ENCODE results near the gene MRO.

Gene MRO

GRCh38 chr18:50814395-50814794, 5.4 kb downstream of the MRO start:
- H3K36me3 ChIP-seq (replicated peaks in 1 of 2; ENCODE audit: control insufficient read depth in 2 of 2, insufficient read depth in 2 of 2, low read length in 2 of 2) = no peaks in the 10 kb centered on the region
- no peak overlapping the region for H2AK5ac ChIP-seq (ENCODE audit: low read depth, low read length)
- no peak overlapping the region for H3K18ac ChIP-seq (ENCODE audit: low read length)
- H3K14ac ChIP-seq (ENCODE audit: low read length) = no peak overlapping the region
- no peaks in the 10 kb centered on the region for H3K27me3 ChIP-seq (ENCODE audit: control insufficient read depth in 3 of 3, insufficient read depth in 3 of 3, low read depth in 1 of 3, low read length in 3 of 3)
- H4K91ac ChIP-seq (ENCODE audit: low read depth, low read length, poor library complexity) = no peak overlapping the region
- H3K4me1 ChIP-seq (ENCODE audit: control insufficient read depth in 2 of 2, insufficient read depth in 1 of 2, low read depth in 1 of 2, low read length in 2 of 2) = peaks cover 2 to 9% of the 10 kb centered on the region in 2 donors
- no peak overlapping the region for H2BK15ac ChIP-seq (ENCODE audit: low read length)
- H3K4me2 ChIP-seq (ENCODE audit: insufficient read depth, low read length, poor library complexity, severe bottlenecking) = no peak overlapping the region
- no peak overlapping the region for H2BK12ac ChIP-seq (ENCODE audit: low read length)
- no peak overlapping the region for H2AFZ ChIP-seq (ENCODE audit: low read length)
- no peak overlapping the region for H3K4ac ChIP-seq (ENCODE audit: low read length)
- H3K27ac ChIP-seq (replicated peaks; ENCODE audit: low read length) = no peak overlapping the region
- no peak overlapping the region for H2BK120ac ChIP-seq (ENCODE audit: low read depth, low read length)
- no peak overlapping the region for H2BK5ac ChIP-seq (ENCODE audit: low read length)
- no peak for DNase-seq (ENCODE audit: low spot score)
- no peaks in the 10 kb centered on the region for H3K9me3 ChIP-seq (replicated peaks in 1 of 2; ENCODE audit: control insufficient read depth in 2 of 2, insufficient read depth in 1 of 2, low read depth in 1 of 2, low read length in 2 of 2)
- H3K4me3 ChIP-seq (ENCODE audit: low read length in 2 of 2) = no peak overlapping the region
- H3K79me1 ChIP-seq (ENCODE audit: low read depth, low read length) = no peaks in the 10 kb centered on the region
- H3K23ac ChIP-seq (ENCODE audit: low read depth, low read length, poor library complexity) = no peak overlapping the region
- H4K8ac ChIP-seq (ENCODE audit: low read depth, low read length) = no peak overlapping the region
- WGBS, 2 donors (ENCODE audit: extremely low coverage in 2 of 2, insufficient read length in 2 of 2, insufficient replicate concordance in 1 of 2) = no CpG with 5 or more reads among the region's 7 CpGs
- H3K9ac ChIP-seq (ENCODE audit: low read depth, low read length, poor library complexity) = no peak overlapping the region

- Histone ChIP-seq H2BK5ac (ENCODE audit: low read length) (no peak overlapping the region), H4K91ac (ENCODE audit: low read depth, low read length, poor library complexity) (no peak overlapping the region), H2BK15ac (ENCODE audit: low read length) (no peak overlapping the region), H3K9ac (ENCODE audit: low read depth, low read length, poor library complexity) (no peak overlapping the region), H3K79me1 (ENCODE audit: low read depth, low read length) (no peaks in the 10 kb centered on the region), H2AFZ (ENCODE audit: low read length) (no peak overlapping the region), H3K4me1 (ENCODE audit: control insufficient read depth in 2 of 2, insufficient read depth in 1 of 2, low read depth in 1 of 2, low read length in 2 of 2) (peaks cover 0 to 6% of the 10 kb centered on the region in 2 donors), H3K4ac (ENCODE audit: low read length) (no peak overlapping the region), H3K14ac (ENCODE audit: low read length) (no peak overlapping the region), H3K36me3 (replicated peaks in 1 of 2; ENCODE audit: control insufficient read depth in 2 of 2, insufficient read depth in 2 of 2, low read length in 2 of 2) (no peaks in the 10 kb centered on the region), H3K9me3 (replicated peaks in 1 of 2; ENCODE audit: control insufficient read depth in 2 of 2, insufficient read depth in 1 of 2, low read depth in 1 of 2, low read length in 2 of 2) (no peaks in the 10 kb centered on the region), H3K27me3 (ENCODE audit: control insufficient read depth in 3 of 3, insufficient read depth in 3 of 3, low read depth in 1 of 3, low read length in 3 of 3) (no peaks in the 10 kb centered on the region), H3K4me2 (ENCODE audit: insufficient read depth, low read length, poor library complexity, severe bottlenecking) (no peak overlapping the region), H4K8ac (ENCODE audit: low read depth, low read length) (no peak overlapping the region), H3K23ac (ENCODE audit: low read depth, low read length, poor library complexity) (no peak overlapping the region), H3K27ac (replicated peaks; ENCODE audit: low read length) (no peak overlapping the region), H3K18ac (ENCODE audit: low read length) (no peak overlapping the region), H2AK5ac (ENCODE audit: low read depth, low read length) (no peak overlapping the region), H2BK12ac (ENCODE audit: low read length) (no peak overlapping the region), H2BK120ac (ENCODE audit: low read depth, low read length) (no peak overlapping the region), H3K4me3 (ENCODE audit: low read length in 2 of 2) (no peak overlapping the region)
- no CpG with 5 or more reads among the region's 2 CpGs for WGBS, 2 donors (ENCODE audit: extremely low coverage in 2 of 2, insufficient read length in 2 of 2, insufficient replicate concordance in 1 of 2)
- DNase-seq (ENCODE audit: low spot score) = no peak
Measured at GRCh38 chr18:50813353-50813752, 6.5 kb downstream of the MRO start.

- DNase-seq (ENCODE audit: low spot score) = no peak
Measured at GRCh38 chr18:50812834-50813233, 7.0 kb downstream of the MRO start.

GRCh38 chr18:50807176-50807575, 12.6 kb downstream of the MRO start:
- Histone ChIP-seq H3K18ac (ENCODE audit: low read length) (no peak overlapping the region), H3K79me1 (ENCODE audit: low read depth, low read length) (no peaks in the 10 kb centered on the region), H3K14ac (ENCODE audit: low read length) (no peak overlapping the region), H2BK120ac (ENCODE audit: low read depth, low read length) (no peak overlapping the region), H3K4ac (ENCODE audit: low read length) (no peak overlapping the region), H2BK15ac (ENCODE audit: low read length) (no peak overlapping the region), H4K91ac (ENCODE audit: low read depth, low read length, poor library complexity) (no peak overlapping the region), H2AFZ (ENCODE audit: low read length) (no peak overlapping the region), H3K23ac (ENCODE audit: low read depth, low read length, poor library complexity) (no peak overlapping the region), H3K9ac (ENCODE audit: low read depth, low read length, poor library complexity) (no peak overlapping the region), H3K27ac (replicated peaks; ENCODE audit: low read length) (no peak overlapping the region), H3K36me3 (replicated peaks in 1 of 2; ENCODE audit: control insufficient read depth in 2 of 2, insufficient read depth in 2 of 2, low read length in 2 of 2) (no peaks in the 10 kb centered on the region), H3K4me2 (ENCODE audit: insufficient read depth, low read length, poor library complexity, severe bottlenecking) (no peak overlapping the region), H2AK5ac (ENCODE audit: low read depth, low read length) (no peak overlapping the region), H4K8ac (ENCODE audit: low read depth, low read length) (no peak overlapping the region), H2BK5ac (ENCODE audit: low read length) (no peak overlapping the region), H3K4me1 (ENCODE audit: control insufficient read depth in 2 of 2, insufficient read depth in 1 of 2, low read depth in 1 of 2, low read length in 2 of 2) (no peaks in the 10 kb centered on the region), H2BK12ac (ENCODE audit: low read length) (no peak overlapping the region), H3K27me3 (ENCODE audit: control insufficient read depth in 3 of 3, insufficient read depth in 3 of 3, low read depth in 1 of 3, low read length in 3 of 3) (peaks cover 0 to 3% (median 0%) of the 10 kb centered on the region in 3 experiments), H3K4me3 (ENCODE audit: low read length in 2 of 2) (no peak overlapping the region), H3K9me3 (replicated peaks in 1 of 2; ENCODE audit: control insufficient read depth in 2 of 2, insufficient read depth in 1 of 2, low read depth in 1 of 2, low read length in 2 of 2) (no peaks in the 10 kb centered on the region)
- no CpG with 5 or more reads among the region's 2 CpGs for WGBS, 2 donors (ENCODE audit: extremely low coverage in 2 of 2, insufficient read length in 2 of 2, insufficient replicate concordance in 1 of 2)
- no peak for DNase-seq (ENCODE audit: low spot score)

More at GRCh38 chr18:50812834-50813233, 7.0 kb downstream of the MRO start:
- Histone ChIP-seq H3K27me3 (ENCODE audit: control insufficient read depth in 3 of 3, insufficient read depth in 3 of 3, low read depth in 1 of 3, low read length in 3 of 3) (no peaks in the 10 kb centered on the region), H2BK12ac (ENCODE audit: low read length) (no peak overlapping the region), H3K18ac (ENCODE audit: low read length) (no peak overlapping the region), H4K91ac (ENCODE audit: low read depth, low read length, poor library complexity) (no peak overlapping the region), H3K9me3 (replicated peaks in 1 of 2; ENCODE audit: control insufficient read depth in 2 of 2, insufficient read depth in 1 of 2, low read depth in 1 of 2, low read length in 2 of 2) (no peaks in the 10 kb centered on the region), H3K4ac (ENCODE audit: low read length) (no peak overlapping the region), H3K14ac (ENCODE audit: low read length) (no peak overlapping the region), H4K8ac (ENCODE audit: low read depth, low read length) (no peak overlapping the region), H3K4me1 (ENCODE audit: control insufficient read depth in 2 of 2, insufficient read depth in 1 of 2, low read depth in 1 of 2, low read length in 2 of 2) (peaks cover 0 to 2% of the 10 kb centered on the region in 2 donors), H3K4me2 (ENCODE audit: insufficient read depth, low read length, poor library complexity, severe bottlenecking) (no peak overlapping the region), H2AK5ac (ENCODE audit: low read depth, low read length) (no peak overlapping the region), H2BK5ac (ENCODE audit: low read length) (no peak overlapping the region), H3K23ac (ENCODE audit: low read depth, low read length, poor library complexity) (no peak overlapping the region), H3K79me1 (ENCODE audit: low read depth, low read length) (no peaks in the 10 kb centered on the region), H2BK15ac (ENCODE audit: low read length) (no peak overlapping the region), H3K9ac (ENCODE audit: low read depth, low read length, poor library complexity) (no peak overlapping the region), H2AFZ (ENCODE audit: low read length) (no peak overlapping the region), H3K27ac (replicated peaks; ENCODE audit: low read length) (no peak overlapping the region), H3K36me3 (replicated peaks in 1 of 2; ENCODE audit: control insufficient read depth in 2 of 2, insufficient read depth in 2 of 2, low read length in 2 of 2) (no peaks in the 10 kb centered on the region), H2BK120ac (ENCODE audit: low read depth, low read length) (no peak overlapping the region), H3K4me3 (ENCODE audit: low read length in 2 of 2) (no peak overlapping the region)
- no CpG with 5 or more reads among the region's 2 CpGs for WGBS, 2 donors (ENCODE audit: extremely low coverage in 2 of 2, insufficient read length in 2 of 2, insufficient replicate concordance in 1 of 2)
